Measurements from ENCODE around the gene ZNF232.
A peak's percentile ranks its signal among the peaks of the same experiment; 100 is the strongest.
"Not testable (repeated sequence)": the region's sequence is repeated elsewhere in the genome, so short reads cannot be mapped to it uniquely, and the experiment has no call there.

Gene ZNF232

DNA sequence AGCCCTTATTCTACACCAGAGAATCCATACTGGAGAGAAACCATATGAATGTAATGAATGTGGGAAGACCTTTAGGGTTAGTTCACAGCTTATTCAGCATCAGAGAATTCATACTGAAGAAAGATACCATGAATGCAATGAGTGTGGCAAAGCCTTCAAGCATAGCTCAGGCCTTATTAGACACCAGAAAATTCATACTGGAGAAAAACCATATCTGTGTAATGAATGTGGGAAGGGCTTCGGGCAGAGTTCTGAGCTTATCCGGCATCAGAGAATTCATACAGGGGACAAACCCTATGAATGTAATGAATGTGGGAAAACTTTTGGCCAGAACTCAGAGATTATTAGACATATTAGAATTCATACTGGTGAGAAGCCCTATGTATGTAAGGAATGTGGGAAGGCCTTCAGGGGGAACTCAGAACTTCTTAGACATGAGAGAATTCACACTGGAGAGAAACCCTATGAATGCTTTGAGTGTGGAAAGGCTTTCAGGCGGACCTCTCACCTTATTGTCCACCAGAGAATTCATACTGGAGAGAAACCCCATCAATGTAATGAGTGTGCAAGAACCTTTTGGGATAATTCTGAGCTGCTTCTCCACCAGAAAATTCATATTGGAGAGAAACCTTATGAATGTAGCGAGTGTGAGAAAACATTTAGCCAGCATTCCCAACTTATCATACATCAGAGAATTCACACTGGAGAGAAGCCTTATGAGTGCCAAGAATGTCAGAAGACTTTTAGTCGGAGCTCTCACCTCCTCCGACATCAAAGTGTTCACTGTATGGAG lies 19.3 kb downstream of the ZNF232 start:
- DNase-seq: no peak

DNA sequence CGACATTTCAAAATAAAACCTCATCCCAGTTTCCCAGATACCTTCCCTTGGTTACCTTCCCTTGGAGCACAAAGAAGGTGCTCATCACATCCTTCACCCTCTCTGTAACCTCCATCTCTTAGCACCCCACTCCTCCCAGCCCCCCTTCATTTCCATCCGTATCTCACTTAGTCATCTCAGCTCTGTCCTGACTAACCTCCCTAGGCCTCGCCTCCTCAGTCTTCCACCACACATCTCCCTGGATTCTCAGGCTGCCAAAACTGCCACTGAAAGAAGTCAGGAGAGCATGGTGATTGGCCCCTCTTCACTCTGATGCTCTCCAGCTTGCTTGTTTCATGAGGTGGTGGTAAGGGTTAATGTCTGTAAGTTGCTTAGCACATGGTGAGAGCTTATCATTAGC lies 31.1 kb downstream of the ZNF232 start:
- no peak for DNase-seq

DNA sequence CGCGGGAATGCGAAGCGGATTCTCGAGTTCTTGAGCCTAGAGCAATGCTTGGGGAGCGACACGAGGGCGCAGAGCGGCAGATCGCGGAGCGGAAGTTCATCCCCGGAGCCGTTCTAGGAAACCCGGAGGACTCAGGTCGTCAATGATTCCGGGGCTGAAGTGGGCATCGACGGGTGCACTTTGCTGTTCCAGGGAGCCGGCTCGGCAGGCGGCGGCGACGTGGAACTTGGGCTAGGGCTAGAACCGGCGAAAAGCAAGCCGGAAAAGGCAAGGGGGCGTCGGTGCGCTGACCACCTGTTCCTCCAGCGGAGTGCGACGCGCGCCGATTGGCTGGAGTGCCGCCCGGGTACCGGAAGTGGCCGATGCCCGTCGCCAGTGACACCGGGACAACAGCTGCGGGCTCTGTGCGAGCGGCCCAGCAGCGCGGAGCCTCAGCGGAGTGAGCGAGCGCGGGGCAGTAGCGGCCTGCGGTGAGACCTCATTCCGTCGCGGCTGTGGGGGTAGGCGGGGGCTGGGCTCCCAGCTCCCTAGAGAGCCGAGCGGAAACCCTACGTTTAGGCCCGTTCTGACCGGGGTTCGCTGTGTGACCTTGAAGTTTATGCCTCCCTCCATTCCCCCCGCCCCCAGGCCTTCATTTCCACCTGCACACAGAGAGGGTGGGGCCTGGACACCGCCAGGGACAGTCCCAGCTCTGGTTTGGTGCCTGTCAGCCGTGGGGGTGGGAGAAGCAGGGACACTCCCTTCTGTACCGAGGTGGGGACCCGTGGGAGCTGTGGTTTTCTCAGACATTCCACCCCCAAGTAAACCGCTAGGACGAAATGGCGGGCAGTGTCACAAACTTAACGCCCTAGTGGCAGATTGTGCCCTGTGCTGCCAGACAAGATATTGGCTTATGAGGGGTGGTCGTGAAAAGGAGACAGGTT lies 33.3 kb downstream of the ZNF232 start, which contains the start of gene ZFP3:
ZFP3 (plus strand) TSS at position 362 of the 923 bp plus-strand sequence. CDS start 13,038 bp downstream, outside the sequence.
- peak; percentile 65 to 67 for DNase-seq

DNA sequence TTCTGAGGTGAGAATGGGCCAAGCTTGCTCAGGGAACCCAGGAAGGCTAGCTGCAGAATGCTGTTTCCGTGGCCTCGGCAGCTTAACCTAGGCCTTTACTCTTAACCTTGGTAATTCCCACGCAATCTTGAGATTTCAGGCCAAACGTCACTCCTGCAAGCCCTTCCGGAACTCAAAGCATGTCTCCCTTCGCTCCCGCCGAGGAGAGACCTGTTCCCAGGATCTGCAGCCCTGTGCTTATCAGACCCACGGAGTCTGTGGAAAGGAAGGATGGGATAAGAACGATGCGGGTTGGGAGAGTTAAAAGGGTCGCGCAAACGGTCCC lies 33.9 kb downstream of the ZNF232 start:
- no peak for DNase-seq

DNA sequence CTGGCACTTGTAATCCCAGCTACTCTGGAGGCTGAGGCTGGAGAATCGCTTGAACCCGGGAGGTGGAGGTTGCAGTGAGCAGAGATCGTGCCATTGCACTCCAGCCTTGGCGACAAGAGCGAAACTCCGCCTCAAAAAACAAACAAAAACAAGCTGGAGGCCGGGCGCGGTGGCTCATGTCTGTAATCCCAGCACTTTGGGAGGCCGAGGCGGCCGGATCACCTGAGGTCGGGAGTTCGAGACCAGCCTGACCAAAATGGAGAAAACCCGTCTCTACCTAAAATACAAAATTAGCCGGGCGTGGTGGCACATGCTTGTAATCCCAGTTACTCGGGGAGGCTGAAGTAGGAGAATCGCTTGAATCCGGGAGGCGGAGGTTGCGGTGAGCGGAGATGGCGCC lies 34.4 kb downstream of the ZNF232 start:
- not testable (repeated sequence) for DNase-seq

DNA sequence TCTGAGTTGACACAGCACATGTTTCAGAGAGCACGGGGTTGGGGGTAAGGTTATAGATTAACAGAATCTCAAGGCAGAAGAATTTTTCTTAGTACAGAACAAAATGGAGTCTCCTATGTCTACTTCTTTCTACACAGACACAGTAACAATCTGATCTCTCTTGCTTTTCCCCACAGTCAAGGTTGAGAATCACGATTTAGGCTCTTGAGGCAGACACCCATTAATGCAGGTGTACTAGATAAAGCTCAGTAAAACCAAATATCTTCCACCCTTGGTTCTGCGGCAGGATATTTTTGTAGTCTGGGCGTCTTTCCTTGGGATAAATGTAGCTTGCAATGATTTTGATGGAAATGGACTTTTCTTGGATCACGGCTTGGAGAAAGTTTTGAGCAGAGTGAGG lies 36.2 kb downstream of the ZNF232 start:
- DNase-seq: not testable (repeated sequence)

DNA sequence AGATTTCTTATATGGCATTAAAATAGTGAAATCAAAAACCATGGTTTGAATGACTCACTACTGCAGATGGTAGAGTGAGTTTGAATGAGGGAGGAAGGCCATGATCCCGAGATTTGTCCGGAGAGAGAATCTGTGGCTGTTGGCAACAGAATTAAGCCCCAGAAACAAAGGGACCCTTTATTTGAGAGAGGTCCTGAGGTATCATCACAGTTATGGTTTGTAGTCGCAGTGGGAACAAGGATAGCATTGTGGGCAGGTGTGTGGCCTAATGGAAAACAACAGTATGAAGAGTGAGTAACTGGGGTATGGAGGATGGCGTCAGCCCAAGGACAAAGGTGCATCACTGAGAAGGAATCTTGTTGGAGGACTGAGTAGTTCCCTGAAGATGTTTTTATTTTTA lies 42.0 kb downstream of the ZNF232 start:
- no peak for DNase-seq

DNA sequence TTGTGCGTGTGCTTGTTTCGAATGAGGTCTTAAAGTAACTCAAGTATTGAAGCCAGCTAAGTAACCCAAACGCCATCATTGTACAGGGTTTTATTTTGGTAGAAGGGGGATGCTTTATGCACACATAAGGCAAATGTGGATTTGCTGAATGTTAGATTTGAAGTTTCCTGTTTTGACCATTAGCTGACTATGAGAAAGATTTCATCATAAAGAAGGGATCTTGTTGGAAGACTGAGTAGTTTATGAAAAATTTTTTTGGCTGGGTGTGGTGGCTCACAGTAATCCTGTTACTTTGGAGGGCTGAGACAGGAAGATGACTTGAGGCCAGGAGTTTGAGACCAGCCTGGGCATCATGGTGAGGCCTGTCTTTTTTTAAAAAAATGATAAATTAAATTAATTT lies 43.4 kb downstream of the ZNF232 start:
- DNase-seq: no peak

DNA sequence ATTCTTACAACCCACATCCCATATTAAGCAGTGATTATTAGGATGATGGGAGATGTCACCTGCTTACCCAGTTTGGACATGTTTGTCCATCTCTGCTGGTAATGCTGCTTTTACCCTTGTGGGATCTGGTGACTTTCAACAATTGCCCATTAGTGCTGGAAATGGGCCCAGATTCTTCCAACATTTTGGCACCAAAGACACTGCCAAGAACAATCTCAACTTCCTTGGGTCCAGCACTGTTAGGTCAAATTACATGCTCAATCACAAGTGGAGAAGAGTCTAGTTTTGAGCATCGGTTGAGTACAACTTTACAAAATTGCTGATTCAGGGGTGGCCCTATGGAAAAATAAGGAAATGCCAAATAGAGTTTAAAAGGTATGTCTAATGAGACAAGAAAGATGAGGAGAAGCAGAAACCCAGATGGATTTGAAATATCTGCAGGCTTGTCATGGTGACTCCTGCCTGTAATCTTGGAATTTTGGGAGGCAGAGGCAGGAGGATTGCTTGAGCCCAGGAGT lies 46.4 kb downstream of the ZNF232 start:
- DNase-seq: no peak
